HEK293 (cell line): ENCODE results near the gene MIB2.

Experiments
- FEZF1 ChIP-seq: fragments of 450-650 bp; formaldehyde crosslinking; IDR thresholded peaks from 2 replicates; pipeline ENCODE4 v1.5.1; 2016; ENCODE audit warnings: missing biosample characterization, missing genetic modification characterization
- IKZF3 ChIP-seq: fragments of 450-650 bp; IDR thresholded peaks from 2 replicates; pipeline ENCODE4 v1.5.0; 2018; ENCODE audit warnings: missing biosample characterization, mild to moderate bottlenecking, missing genetic modification characterization, moderate library complexity
- KLF1 ChIP-seq: fragments of 450-650 bp; formaldehyde crosslinking; IDR thresholded peaks from 2 replicates; pipeline ENCODE4 v1.5.1; 2016; ENCODE audit warnings: missing biosample characterization, missing genetic modification characterization
- KLF16 ChIP-seq: fragments of 450-650 bp; formaldehyde crosslinking; IDR thresholded peaks from 2 replicates; pipeline ENCODE4 v1.5.1; 2017; ENCODE audit warnings: missing biosample characterization, missing genetic modification characterization
- OVOL3 ChIP-seq: fragments of 450-650 bp; formaldehyde crosslinking; IDR thresholded peaks from 2 replicates; pipeline ENCODE4 v1.5.1; 2016; ENCODE audit warnings: missing biosample characterization, missing genetic modification characterization
- SALL2 ChIP-seq: fragments of 450-650 bp; formaldehyde crosslinking; IDR thresholded peaks from 2 replicates; pipeline ENCODE4 v1.5.0; 2017; ENCODE audit warnings: missing biosample characterization, mild to moderate bottlenecking, missing genetic modification characterization, borderline replicate concordance
- SCRT2 ChIP-seq: fragments of 450-650 bp; formaldehyde crosslinking; IDR thresholded peaks from 2 replicates; pipeline ENCODE4 v1.5.1; 2016; ENCODE audit warnings: missing biosample characterization, missing genetic modification characterization
- SP7 ChIP-seq: fragments of 450-650 bp; formaldehyde crosslinking; IDR thresholded peaks from 2 replicates; pipeline ENCODE4 v1.5.1; 2016; ENCODE audit warnings: missing biosample characterization, missing genetic modification characterization
- WT1 ChIP-seq: fragments of 450-650 bp; formaldehyde crosslinking; IDR thresholded peaks from 2 replicates; pipeline ENCODE4 v1.5.1; 2016; ENCODE audit warnings: missing biosample characterization, missing genetic modification characterization
- ZBTB48 ChIP-seq: fragments of 450-650 bp; formaldehyde crosslinking; IDR thresholded peaks from 2 replicates; pipeline ENCODE4 v1.5.1; 2016; ENCODE audit warnings: missing biosample characterization, missing genetic modification characterization
- ZBTB8A ChIP-seq: fragments of 450-650 bp; formaldehyde crosslinking; IDR thresholded peaks from 2 replicates; pipeline ENCODE4 v1.5.1; 2016; ENCODE audit warnings: missing biosample characterization, missing genetic modification characterization
- ZFHX2 ChIP-seq: fragments of 450-650 bp; formaldehyde crosslinking; conservative IDR thresholded peaks from 2 replicates; pipeline ENCODE4 v1.5.1; 2016; ENCODE audit warnings: missing biosample characterization, missing genetic modification characterization
- ZFP37 ChIP-seq: fragments of 450-650 bp; formaldehyde crosslinking; IDR thresholded peaks from 2 replicates; pipeline ENCODE4 v1.5.1; 2016; ENCODE audit warnings: missing biosample characterization, missing genetic modification characterization
- ZNF121 ChIP-seq: fragments of 450-650 bp; formaldehyde crosslinking; IDR thresholded peaks from 2 replicates; pipeline ENCODE4 v1.5.1; 2016; ENCODE audit warnings: missing biosample characterization, missing genetic modification characterization
- ZNF133 ChIP-seq: fragments of 450-650 bp; formaldehyde crosslinking; IDR thresholded peaks from 2 replicates; pipeline ENCODE4 v1.5.1; 2016; ENCODE audit warnings: missing biosample characterization, missing genetic modification characterization
- ZNF155 ChIP-seq: fragments of 450-650 bp; formaldehyde crosslinking; IDR thresholded peaks from 2 replicates; pipeline ENCODE4 v1.5.1; 2016; ENCODE audit warnings: missing biosample characterization, missing genetic modification characterization
- ZNF266 ChIP-seq: fragments of 450-650 bp; formaldehyde crosslinking; IDR thresholded peaks from 2 replicates; pipeline ENCODE4 v1.5.1; 2016; ENCODE audit warnings: missing biosample characterization, missing genetic modification characterization, low read depth
- ZNF350 ChIP-seq: fragments of 450-650 bp; formaldehyde crosslinking; IDR thresholded peaks from 2 replicates; pipeline ENCODE4 v1.5.0; 2017; ENCODE audit warnings: missing biosample characterization, mild to moderate bottlenecking, missing genetic modification characterization
- ZNF558 ChIP-seq: fragments of 450-650 bp; formaldehyde crosslinking; IDR thresholded peaks from 2 replicates; pipeline ENCODE4 v1.5.1; 2016; ENCODE audit warnings: missing biosample characterization, missing genetic modification characterization
- ZNF596 ChIP-seq: fragments of 450-650 bp; IDR thresholded peaks from 2 replicates; pipeline ENCODE4 v1.5.0; 2018; ENCODE audit warnings: missing biosample characterization, mild to moderate bottlenecking, missing genetic modification characterization, moderate library complexity
- ZNF621 ChIP-seq: fragments of 450-650 bp; formaldehyde crosslinking; IDR thresholded peaks from 2 replicates; pipeline ENCODE4 v1.5.1; 2017; ENCODE audit warnings: missing biosample characterization, missing genetic modification characterization
- ZNF654 ChIP-seq: fragments of 450-650 bp; formaldehyde crosslinking; IDR thresholded peaks from 2 replicates; pipeline ENCODE4 v1.5.1; 2016; ENCODE audit warnings: low read depth, missing biosample characterization, missing genetic modification characterization
- ZNF776 ChIP-seq: fragments of 450-650 bp; formaldehyde crosslinking; IDR thresholded peaks from 2 replicates; pipeline ENCODE4 v1.5.0; 2017; ENCODE audit warnings: missing biosample characterization, missing genetic modification characterization, borderline replicate concordance
- ZNF837 ChIP-seq: fragments of 450-650 bp; formaldehyde crosslinking; IDR thresholded peaks from 2 replicates; pipeline ENCODE4 v1.5.1; 2016; ENCODE audit warnings: missing biosample characterization, missing genetic modification characterization
- ZXDB ChIP-seq: fragments of 450-650 bp; formaldehyde crosslinking; IDR thresholded peaks from 2 replicates; pipeline ENCODE4 v1.5.1; 2016; ENCODE audit warnings: missing biosample characterization, missing genetic modification characterization
- TF ChIP-seq, protein P1 (sequence below): fragments of 450-650 bp; formaldehyde crosslinking; IDR thresholded peaks from 2 replicates; pipeline ENCODE4; 2016; ENCODE audit warnings: missing biosample characterization, missing genetic modification characterization
- TF ChIP-seq, protein P2 (sequence below): fragments of 450-650 bp; formaldehyde crosslinking; IDR thresholded peaks from 2 replicates; pipeline ENCODE4 v1.5.1; 2017; ENCODE audit warnings: missing biosample characterization, missing genetic modification characterization
- TF ChIP-seq, protein P3 (sequence below): fragments of 450-650 bp; formaldehyde crosslinking; IDR thresholded peaks from 2 replicates; pipeline ENCODE4 v1.5.1; 2016; ENCODE audit warnings: missing biosample characterization, missing genetic modification characterization
- TF ChIP-seq, protein P4 (sequence below): fragments of 450-650 bp; formaldehyde crosslinking; IDR thresholded peaks from 2 replicates; pipeline ENCODE4 v1.5.1; 2016; ENCODE audit warnings: missing biosample characterization, missing genetic modification characterization
- TF ChIP-seq, protein P5 (sequence below): fragments of 450-650 bp; IDR thresholded peaks from 2 replicates; pipeline ENCODE4 v1.5.1; 2018; ENCODE audit warnings: missing biosample characterization, missing genetic modification characterization
- TF ChIP-seq, protein P6 (sequence below): fragments of 450-650 bp; formaldehyde crosslinking; IDR thresholded peaks from 2 replicates; pipeline ENCODE4 v1.5.1; 2016; ENCODE audit warnings: missing biosample characterization, missing genetic modification characterization
- TF ChIP-seq, protein P7 (sequence below): fragments of 450-650 bp; formaldehyde crosslinking; IDR thresholded peaks from 2 replicates; pipeline ENCODE4 v1.5.1; 2016; ENCODE audit warnings: missing biosample characterization, missing genetic modification characterization

MIB2 gene

DNA sequence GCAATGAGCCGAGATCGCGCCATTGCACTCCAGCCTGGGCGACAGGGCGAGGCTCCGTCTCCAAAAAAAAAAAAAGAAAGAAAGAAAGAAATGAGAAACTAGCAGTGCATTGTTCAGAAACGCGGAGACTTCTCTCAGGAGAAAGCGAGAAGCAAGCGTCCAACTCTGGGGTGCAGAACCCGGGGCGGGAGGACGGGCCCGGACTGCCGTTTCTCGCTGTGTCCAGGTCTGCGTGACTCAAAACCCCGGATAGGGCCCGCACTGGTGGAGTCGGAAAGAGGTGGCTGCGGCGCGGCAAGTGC, 395 bp upstream of the MIB2 start (continued):
- TF ChIP-seq, protein P1, sequence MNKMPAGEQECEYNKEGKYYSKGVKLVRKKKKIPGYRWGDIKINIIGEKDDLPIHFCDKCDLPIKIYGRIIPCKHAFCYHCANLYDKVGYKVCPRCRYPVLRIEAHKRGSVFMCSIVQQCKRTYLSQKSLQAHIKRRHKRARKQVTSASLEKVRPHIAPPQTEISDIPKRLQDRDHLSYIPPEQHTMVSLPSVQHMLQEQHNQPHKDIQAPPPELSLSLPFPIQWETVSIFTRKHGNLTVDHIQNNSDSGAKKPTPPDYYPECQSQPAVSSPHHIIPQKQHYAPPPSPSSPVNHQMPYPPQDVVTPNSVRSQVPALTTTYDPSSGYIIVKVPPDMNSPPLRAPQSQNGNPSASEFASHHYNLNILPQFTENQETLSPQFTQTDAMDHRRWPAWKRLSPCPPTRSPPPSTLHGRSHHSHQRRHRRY (tag by site-specific recombination): 0 out of 2 replicates have a peak, but pooled peaks have one; percentile 72
- TF ChIP-seq ZNF558 (tag by site-specific recombination): no peak
- no peak for TF ChIP-seq KLF1 (tag by site-specific recombination)
- TF ChIP-seq, protein P2, sequence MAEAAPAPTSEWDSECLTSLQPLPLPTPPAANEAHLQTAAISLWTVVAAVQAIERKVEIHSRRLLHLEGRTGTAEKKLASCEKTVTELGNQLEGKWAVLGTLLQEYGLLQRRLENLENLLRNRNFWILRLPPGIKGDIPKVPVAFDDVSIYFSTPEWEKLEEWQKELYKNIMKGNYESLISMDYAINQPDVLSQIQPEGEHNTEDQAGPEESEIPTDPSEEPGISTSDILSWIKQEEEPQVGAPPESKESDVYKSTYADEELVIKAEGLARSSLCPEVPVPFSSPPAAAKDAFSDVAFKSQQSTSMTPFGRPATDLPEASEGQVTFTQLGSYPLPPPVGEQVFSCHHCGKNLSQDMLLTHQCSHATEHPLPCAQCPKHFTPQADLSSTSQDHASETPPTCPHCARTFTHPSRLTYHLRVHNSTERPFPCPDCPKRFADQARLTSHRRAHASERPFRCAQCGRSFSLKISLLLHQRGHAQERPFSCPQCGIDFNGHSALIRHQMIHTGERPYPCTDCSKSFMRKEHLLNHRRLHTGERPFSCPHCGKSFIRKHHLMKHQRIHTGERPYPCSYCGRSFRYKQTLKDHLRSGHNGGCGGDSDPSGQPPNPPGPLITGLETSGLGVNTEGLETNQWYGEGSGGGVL: no peak
- no peak for TF ChIP-seq KLF16 (tag by site-specific recombination)
- 0 out of 2 replicates have a peak, but pooled peaks have one; percentile 23 for TF ChIP-seq ZNF837
- no peak for TF ChIP-seq ZBTB8A
- TF ChIP-seq SP7 (tag by site-specific recombination): no peak; the same call in 1 of the 2 replicates
- TF ChIP-seq IKZF3: no peak
- TF ChIP-seq ZNF133: no peak
- TF ChIP-seq ZNF266 (tag by site-specific recombination): 0 out of 2 replicates have a peak, but pooled peaks have one; percentile 24
- TF ChIP-seq ZNF776: no peak
- TF ChIP-seq WT1 (tag by site-specific recombination): no peak
- no peak for TF ChIP-seq ZNF596 (tag by site-specific recombination)
- no peak for TF ChIP-seq ZNF350 (tag by site-specific recombination)
- no peak for TF ChIP-seq ZXDB (tag by site-specific recombination)
- TF ChIP-seq ZNF155 (tag by site-specific recombination): no peak
- no peak for TF ChIP-seq SALL2 (tag by site-specific recombination)
- TF ChIP-seq ZFHX2 (tag by site-specific recombination): no peak
- TF ChIP-seq, protein P3, sequence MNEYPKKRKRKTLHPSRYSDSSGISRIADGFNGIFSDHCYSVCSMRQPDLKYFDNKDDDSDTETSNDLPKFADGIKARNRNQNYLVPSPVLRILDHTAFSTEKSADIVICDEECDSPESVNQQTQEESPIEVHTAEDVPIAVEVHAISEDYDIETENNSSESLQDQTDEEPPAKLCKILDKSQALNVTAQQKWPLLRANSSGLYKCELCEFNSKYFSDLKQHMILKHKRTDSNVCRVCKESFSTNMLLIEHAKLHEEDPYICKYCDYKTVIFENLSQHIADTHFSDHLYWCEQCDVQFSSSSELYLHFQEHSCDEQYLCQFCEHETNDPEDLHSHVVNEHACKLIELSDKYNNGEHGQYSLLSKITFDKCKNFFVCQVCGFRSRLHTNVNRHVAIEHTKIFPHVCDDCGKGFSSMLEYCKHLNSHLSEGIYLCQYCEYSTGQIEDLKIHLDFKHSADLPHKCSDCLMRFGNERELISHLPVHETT (tag by site-specific recombination): peak; percentile 27
- TF ChIP-seq, protein P4, sequence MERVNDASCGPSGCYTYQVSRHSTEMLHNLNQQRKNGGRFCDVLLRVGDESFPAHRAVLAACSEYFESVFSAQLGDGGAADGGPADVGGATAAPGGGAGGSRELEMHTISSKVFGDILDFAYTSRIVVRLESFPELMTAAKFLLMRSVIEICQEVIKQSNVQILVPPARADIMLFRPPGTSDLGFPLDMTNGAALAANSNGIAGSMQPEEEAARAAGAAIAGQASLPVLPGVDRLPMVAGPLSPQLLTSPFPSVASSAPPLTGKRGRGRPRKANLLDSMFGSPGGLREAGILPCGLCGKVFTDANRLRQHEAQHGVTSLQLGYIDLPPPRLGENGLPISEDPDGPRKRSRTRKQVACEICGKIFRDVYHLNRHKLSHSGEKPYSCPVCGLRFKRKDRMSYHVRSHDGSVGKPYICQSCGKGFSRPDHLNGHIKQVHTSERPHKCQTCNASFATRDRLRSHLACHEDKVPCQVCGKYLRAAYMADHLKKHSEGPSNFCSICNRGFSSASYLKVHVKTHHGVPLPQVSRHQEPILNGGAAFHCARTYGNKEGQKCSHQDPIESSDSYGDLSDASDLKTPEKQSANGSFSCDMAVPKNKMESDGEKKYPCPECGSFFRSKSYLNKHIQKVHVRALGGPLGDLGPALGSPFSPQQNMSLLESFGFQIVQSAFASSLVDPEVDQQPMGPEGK (tag by site-specific recombination): no peak
- no peak for TF ChIP-seq ZNF121 (tag by site-specific recombination)
- TF ChIP-seq, protein P5, sequence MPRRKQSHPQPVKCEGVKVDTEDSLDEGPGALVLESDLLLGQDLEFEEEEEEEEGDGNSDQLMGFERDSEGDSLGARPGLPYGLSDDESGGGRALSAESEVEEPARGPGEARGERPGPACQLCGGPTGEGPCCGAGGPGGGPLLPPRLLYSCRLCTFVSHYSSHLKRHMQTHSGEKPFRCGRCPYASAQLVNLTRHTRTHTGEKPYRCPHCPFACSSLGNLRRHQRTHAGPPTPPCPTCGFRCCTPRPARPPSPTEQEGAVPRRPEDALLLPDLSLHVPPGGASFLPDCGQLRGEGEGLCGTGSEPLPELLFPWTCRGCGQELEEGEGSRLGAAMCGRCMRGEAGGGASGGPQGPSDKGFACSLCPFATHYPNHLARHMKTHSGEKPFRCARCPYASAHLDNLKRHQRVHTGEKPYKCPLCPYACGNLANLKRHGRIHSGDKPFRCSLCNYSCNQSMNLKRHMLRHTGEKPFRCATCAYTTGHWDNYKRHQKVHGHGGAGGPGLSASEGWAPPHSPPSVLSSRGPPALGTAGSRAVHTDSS (tag by site-specific recombination): no peak
- TF ChIP-seq OVOL3: no peak
- TF ChIP-seq, protein P6, sequence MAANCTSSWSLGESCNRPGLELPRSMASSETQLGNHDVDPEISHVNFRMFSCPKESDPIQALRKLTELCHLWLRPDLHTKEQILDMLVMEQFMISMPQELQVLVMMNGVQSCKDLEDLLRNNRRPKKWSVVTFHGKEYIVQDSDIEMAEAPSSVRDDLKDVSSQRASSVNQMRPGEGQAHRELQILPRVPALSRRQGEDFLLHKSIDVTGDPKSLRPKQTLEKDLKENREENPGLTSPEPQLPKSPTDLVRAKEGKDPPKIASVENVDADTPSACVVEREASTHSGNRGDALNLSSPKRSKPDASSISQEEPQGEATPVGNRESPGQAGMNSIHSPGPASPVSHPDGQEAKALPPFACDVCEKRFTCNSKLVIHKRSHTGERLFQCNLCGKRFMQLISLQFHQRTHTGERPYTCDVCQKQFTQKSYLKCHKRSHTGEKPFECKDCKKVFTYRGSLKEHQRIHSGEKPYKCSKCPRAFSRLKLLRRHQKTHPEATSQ (tag by site-specific recombination): no peak
- no peak for TF ChIP-seq SCRT2 (tag by site-specific recombination)
- TF ChIP-seq, protein P7, sequence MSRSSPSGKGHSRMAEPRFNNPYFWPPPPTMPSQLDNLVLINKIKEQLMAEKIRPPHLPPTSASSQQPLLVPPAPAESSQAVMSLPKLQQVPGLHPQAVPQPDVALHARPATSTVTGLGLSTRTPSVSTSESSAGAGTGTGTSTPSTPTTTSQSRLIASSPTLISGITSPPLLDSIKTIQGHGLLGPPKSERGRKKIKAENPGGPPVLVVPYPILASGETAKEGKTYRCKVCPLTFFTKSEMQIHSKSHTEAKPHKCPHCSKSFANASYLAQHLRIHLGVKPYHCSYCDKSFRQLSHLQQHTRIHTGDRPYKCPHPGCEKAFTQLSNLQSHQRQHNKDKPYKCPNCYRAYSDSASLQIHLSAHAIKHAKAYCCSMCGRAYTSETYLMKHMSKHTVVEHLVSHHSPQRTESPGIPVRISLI (tag by site-specific recombination): peak; percentile 89
- TF ChIP-seq ZNF621 (tag by site-specific recombination): no peak
- peak; percentile 11 for TF ChIP-seq ZBTB48 (tag by site-specific recombination)
- no peak for TF ChIP-seq ZFP37
- no peak for TF ChIP-seq ZNF654 (tag by site-specific recombination)
- no peak for TF ChIP-seq FEZF1 (tag by site-specific recombination)
